Hematopoietic multipotent progenitor cell (in vitro differentiated cells): ENCODE measurements around the gene TELO2. TPM values are rescaled to one million over a fixed set of nuclear protein-coding genes. Genes with fewer than 3 reads are reported as not detected.
"Not testable (repeated sequence)": the region's sequence is repeated elsewhere in the genome, so short reads cannot be mapped to it uniquely, and the experiment has no call there.

ENCODE experiments used
- DNase-seq, 3 donors: peaks; one replicate each; pipeline ENCODE4 v3.0.0-alpha.2; 2011 to 2015; ENCODE audit warnings: low read depth in 2 of 3, low spot score in 2 of 3
- total RNA-seq: library from RNA; depleted of rRNA; stranded (reverse); fragments of >200 nt; gene quantifications from one replicate; pipeline ENCODE4 v1.2.3, GENCODE V29; 2012

TELO2 gene
- total RNA-seq, 1 donor = 33.7 TPM

DNA sequence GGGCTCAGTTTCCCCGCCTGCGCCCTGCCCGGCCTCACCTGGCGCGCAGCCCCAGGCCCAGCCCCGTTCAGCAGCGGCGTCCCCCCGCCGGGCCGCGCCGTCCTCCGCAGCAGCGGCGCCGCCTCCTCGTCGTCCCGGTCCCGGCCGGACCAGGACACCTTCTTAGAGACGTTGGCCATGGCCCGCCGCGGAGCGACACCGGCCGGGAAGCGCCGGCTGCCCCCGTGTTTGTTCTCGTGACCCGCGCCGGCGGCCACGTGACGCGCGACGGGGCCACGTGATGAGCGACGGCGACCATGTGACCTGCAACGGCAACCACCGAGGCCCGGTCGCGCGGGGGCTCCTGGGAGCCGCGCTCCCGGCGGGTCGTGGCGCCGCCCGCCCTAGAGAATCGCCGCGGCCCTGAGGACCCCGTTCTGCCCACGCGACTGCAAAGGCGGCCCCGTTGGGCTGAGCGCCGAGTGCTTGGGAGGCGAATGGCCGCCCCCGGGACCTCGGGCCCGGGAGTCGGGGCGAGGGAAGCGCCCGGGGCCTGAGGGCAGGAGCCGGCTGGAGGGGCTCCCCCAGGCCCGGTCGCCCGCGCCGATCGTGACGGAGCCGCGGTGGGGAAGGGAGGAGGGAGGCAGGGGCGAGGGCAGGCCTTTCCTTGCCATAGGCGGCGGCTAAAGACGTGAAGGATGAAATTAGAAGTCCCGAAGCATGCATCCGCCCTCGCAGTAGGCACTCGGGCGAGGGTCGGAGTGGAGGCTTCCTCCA, 18.2 kb upstream of the TELO2 start, which contains the start of gene CLCN7:
Gene CLCN7 (minus strand): TSS at position 233 of the 756 bp plus-strand sequence. CDS start 54 bp downstream, at position 179.
- peak; percentile 71 to 90 (median 83) for DNase-seq

DNA sequence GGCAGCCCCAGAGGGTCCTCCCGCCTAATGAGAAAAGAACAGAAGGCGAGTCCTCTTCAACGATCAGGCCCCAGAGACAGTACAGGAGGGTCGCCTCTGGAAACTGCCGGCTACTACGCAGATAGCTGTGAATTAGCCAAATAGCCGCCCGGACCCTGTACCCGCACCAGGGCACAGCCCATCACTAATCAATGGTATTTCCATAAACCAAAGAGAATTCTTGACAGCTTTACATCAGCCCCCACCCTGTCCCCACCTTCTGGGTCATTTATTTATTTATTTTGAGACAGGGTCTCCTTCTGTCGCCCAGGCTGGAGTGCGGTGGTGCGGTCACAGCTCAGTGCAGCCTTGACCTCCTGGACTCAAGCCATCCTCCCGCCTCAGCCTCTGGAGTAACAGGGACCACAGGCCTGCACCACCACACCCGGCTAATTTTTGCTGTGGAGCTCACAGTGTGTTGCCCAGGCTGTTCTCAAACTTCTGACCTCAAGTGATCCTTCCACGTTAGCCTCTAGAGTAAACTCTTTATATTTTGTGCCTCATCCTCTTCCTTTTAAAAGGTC, 17.5 kb upstream of the TELO2 start:
- no peak for DNase-seq

DNA sequence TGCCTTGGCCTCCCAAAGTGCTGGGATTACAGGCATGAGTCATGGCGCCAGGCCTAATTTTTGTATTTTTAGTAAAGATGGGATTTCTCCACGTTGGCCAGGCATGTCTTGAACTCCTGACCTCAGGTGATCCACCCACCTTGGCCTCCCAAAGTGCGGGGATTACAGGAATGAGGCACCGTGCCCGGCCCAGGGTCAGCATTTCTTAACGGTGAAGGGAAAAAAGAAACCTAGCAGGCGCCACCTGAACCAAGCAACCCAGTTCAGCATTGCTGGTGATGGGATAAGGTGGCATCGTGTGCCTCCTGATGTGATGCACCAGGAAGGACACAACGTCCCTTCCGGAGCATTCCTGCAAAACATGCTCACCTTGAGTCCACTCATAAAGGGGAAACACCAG, 16.1 kb upstream of the TELO2 start:
- no peak for DNase-seq

DNA sequence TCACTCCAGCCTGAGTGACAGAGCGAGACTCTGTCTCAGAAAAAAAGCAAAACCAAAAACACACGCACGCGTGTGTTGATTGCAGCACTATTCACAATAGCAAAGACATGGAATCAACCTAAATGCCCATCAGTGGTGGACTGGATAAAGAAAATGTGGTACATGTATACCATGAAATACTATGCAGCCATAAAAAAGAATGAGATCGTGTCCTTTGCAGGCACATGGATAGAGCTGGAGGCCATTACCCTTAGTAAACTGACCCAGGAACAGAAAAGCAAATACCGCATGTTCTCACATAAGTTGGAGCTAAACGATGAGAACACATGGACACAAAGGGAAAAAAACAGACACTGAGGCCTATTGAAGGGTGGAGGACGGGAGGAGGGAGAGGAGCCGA, 14.2 kb upstream of the TELO2 start:
- not testable (repeated sequence) for DNase-seq

DNA sequence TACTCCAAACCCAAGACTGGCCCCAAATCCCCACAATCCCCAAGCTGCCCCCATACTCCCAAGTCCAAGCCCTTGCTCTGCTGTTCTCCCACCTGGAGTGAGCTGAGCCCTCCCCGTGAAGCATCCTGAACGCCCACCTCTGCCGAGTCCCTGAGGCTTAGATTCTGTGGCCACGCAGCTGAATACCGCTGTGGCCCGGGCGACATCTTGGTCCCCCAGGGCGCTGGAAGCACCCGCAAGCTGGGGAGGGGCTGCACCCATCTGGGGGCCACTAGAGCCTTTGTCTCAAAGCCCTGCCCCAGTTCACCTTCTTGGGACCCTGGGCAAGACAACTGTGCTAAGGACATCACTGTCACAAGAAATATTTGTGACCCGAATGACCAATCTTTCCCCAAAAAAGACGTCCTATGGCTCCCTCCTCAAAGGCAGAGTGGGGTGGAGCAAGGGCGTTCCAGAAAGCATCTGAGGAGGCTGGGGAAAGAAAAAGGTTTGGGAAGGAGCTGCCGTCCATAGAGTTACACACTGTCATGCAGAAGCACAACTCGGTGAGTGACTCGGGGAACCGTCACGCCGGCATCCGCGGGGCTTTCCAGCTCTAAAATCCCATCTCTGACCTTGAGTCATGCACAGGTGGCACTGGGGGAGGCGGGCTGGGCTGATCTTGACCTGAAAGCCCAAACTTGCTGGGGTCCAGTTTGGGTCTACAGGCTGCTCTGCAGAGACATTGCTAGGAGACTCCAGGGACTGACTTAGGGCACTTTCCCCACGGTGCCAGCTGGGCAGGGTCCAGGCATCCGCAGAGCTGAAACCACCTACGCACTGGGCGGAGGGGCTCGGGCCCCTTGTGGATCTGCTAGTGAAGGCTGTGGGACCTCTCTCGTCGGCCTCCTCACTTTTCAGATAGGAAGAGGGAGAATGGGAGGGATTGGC, 11.0 kb upstream of the TELO2 start:
- no peak for DNase-seq

DNA sequence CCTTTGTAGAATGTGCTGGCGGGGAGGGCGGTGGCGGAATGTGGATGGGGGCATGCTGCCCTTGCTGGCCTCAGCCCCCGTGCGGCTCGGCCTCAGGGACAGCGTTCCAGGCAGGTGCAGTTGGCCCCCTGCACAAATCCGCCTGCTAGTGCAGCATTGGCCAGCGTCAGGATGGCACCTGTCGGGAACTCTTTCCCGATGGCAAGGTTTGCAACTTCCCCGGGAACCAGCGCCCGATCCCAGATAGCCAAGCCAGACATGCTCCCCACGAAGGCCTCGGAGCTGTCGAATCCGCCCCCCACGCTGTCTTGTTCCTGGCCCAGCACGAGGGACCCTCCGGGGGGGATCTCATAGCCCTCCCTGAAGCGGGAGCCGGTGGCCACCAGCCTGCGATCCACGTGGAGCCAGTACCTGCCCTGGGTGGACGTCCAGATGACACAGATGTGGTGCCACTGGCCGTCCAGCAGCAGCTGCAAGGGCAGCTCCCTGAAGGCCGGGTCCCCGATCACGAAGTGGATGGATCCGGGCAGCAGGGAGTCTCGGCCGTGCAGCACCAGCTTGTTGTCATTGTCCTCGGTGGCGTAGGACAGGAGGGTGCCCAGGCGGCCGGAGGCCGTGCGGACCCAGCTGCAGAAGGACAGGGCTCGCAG, 7.2 kb upstream of the TELO2 start:
- no peak for DNase-seq

DNA sequence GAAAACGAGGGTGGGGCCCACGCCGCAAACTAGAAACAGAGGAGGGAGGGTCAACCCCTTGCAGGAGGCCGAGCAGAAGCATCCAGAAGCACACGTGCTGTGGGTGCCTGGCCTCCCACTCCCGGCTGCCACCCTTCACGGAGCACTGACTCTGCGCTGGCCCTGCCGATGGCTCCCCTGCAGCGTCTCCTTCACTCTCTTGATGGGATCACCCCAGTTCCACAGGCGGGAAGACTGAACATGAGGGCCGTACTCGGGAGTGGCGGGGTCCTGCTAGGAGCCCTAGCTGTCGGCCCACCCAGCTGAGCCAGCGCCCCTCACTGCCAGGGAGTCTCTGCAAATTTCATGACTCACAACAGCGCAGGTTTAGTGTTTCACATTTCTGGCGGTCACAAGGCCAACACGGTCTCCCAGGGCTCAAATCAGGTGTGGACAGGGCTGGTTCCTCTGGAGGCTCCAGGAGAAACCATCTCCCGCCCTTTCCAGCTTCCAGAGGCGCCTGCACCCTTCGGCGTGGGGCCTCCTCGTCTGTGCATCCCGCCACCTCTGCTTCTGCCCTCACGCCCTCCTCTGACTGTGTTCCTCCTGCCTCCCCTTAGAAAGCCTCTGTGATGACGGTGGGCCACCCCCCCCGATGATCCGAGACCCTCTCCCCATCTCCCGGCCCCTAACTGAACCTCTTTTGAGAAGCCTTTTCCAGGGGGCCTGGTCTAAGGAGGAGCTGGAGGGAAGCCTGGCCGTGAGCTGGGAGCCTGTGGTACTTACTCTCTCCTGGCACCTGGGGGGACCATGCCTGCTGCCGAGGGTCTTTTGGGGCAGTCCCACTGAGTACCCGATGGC, 6.4 kb upstream of the TELO2 start:
- no peak for DNase-seq

DNA sequence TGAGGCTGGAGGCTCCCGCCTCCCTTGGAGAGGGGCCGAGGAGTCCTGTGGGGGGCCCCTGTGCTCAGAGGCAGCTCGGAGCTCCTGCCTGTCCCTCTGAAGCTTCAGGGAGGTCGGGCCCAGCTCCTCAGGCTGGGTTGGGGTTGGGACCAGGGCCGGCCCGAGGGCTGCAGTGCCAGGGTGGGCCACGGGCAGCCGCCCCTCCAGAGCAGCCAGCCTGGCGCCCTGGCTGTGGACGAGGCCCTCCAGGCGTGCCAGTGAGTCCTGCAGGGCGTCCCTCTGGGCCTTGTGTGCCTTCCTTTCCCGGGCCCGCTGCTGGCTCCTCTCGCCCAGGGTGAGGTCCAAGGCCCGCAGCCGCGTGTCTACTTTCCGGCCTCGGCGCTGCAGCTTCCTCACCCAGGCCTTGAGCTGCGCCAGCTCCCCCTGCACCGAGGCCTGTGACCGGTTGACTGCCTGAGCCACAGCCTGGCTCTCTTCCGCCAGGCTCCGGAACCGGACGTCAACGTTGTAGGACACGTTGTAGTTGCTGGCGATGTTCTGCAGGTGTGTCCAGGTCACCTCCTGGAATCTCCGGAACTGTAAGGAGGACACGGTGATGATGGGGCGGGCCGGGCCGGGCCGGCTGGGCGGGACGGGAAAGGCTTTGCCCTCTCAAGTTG, 5.6 kb upstream of the TELO2 start:
- no peak for DNase-seq

DNA sequence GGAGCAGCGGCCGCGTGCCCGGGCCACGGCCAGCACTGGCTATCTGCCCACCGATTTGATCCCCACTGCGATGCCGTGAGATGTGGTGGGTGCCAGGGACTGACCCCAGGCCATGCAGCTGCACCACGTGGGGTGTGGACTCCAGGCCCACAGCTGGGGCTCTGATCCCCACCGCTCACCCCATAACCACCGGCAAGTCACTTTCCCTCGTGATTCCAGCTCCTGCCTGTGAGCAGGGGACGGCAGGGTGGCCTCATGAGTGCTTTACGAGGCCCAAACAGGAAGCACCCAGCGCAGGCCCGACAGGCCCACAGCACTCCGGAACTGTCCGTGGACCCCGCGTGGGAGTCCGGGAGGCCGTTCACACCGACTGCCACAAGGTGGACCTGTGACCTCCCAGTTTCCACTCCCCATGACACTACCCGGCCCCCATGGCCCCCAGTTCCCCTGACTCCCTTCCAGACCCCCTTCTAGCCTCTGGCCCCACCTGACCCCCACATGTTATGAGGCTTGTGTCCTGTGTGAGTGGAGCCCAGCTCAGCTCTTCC, 5.0 kb upstream of the TELO2 start:
- DNase-seq = no peak

DNA sequence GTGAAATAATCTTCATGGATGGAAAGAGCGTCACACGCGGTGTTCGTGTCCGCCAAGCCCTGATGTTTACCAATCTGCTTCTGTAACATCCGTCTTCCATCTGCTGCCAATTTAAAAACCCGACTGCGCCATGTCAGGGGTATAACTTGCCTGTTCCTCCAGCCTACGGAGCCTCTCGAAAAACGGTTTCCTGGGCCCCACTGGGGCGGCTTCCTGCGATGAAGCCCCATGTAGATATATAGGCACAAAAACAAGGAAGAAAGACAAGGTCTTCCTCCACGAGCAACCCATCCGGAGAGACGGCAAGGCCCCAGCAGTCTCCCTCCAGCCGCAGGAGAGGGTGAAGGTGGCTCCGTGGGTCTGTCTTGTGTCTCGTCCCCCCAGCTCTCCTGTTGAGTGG, 4.5 kb upstream of the TELO2 start, which contains the start of gene PTX4:
Gene PTX4 (minus strand): TSS at position 326 of the 400 bp plus-strand sequence. CDS start 35 bp downstream, at position 291.
- no peak for DNase-seq

DNA sequence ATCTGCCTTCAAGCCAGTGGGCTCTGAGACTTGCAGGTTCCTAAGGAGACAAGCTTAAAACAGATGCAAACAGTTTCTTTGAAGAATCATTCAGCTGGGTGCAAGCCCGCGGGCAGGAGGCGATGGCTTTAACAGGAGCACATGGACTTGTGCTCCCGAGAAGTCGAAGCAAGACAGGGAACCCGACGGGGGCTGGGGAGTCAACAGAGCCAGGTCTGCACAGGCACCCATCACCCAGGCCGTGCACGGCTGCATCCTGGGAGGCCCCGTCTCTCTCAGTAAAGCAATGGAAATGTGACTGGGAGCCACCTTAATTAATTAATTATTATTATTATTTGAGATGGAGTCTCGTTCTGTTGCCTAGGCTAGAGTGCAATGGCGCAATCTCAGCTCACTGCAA, 4.1 kb upstream of the TELO2 start:
- DNase-seq = no peak

DNA sequence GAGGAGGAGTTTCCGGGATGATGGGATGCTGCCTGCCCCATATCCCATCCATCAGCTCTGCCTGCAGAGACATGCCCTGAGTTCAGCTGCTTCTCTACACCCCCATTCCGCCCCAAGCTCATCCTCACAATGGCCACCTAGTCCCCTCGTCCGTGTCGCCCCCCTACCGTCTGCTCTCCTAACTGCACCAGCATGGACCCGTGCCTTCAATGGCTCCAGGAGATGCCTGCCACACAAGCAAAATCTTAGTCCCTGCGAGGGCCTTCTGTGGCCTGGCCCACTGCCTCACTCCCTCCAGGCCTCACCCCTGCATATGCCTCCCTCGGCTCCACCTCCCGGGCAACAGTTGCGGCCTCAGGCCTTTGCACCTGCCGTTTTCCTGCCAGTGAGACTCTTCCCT, 1.8 kb upstream of the TELO2 start:
- DNase-seq = no peak

DNA sequence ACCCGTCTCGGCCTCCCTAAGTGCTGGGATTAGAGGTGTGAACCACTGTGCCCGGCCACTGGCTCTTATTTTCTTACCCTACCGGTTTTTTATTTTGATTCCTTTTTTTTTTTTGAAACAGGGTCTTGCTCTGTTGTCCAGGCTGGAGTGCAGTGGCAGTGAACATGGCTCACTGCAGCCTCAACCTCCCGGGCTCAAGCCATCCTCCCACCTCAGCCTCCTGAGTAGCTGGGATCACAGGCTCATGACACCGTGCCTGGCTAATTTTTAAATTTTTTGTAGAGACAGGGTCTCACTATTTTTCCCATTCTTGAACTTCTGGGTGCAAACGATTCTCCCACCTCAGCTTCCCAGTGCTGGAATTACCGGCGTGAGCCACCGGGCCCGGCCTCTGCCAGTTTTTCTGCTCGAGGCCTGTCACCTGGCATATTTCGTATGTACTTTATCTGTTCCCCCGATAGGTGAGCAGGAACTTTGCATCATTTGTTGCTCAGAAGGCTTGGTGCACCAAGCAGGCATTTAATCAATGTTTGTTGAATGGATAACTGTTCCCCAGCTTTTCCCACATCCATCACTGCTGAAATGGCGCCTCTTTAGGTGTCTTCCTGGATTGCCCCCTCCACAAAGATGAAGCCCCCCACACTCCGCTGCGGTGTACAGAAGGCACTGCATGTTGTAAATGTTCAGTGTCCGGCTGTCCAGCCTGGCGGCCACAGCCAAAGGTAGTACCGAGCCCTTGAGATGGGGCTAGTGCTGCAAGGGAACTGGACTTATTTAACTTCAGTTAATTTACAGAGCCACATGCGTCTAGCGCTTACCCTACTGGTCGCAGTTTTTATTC, 858 bp upstream of the TELO2 start:
- DNase-seq = no peak

DNA sequence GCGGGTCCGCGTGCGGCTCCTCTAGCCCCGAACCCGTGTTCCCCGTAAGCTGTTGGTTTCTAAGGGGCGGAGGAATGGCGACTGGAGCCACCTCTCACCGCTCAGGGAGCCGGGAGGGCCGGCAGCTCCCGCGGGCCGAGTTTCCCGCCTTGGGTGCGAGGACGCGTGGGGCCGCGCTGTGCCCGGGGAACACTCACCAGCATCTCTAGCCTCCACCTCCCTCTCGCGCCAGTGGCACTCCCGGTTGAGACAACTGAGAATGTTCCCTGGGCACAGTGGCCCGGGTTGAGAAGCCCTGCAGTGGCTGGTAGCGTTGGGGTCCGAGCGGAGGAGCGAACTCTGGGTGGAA, 560 bp downstream of the TELO2 start:
- DNase-seq = peak in 1 of 3 donors; percentile 26

DNA sequence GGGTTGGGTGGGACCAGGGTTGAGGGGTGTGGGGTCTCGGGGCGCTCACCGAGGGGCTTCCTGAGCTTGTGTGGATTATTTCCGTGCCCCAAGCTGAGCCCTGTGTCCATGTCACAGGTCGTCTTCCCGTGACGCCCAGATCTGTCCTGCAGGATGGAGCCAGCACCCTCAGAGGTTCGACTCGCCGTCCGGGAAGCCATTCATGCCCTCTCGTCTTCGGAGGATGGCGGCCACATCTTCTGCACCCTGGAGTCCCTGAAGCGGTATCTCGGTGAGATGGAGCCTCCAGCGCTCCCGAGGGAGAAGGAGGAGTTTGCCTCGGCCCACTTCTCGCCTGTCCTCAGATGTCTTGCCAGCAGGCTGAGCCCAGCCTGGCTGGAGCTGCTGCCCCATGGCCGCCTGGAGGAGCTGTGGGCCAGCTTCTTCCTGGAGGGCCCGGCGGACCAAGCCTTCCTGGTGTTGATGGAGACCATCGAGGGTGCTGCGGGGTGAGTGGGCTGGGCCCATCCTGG, 1.0 kb downstream of the TELO2 start:
- DNase-seq = no peak

DNA sequence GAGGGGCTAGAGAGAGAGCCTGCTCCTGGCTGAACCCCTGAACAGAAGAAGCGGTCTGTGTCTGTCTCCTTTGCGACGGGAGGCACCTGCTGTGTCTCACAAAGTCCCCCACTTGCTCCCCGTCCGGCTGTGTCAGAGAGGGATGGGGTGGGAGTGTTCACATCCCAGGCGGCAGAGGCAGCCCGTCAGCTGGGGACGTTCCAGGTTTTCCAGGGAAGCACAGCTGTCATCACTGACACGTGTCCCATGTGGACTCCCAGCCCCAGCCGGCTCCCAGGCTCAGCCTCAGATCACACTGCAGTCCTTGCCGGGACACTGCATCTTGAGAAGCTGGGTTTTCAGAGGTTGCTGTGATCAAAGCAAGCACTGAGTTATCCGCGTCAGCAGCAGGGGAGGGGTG, 1.6 kb downstream of the TELO2 start:
- DNase-seq = no peak

DNA sequence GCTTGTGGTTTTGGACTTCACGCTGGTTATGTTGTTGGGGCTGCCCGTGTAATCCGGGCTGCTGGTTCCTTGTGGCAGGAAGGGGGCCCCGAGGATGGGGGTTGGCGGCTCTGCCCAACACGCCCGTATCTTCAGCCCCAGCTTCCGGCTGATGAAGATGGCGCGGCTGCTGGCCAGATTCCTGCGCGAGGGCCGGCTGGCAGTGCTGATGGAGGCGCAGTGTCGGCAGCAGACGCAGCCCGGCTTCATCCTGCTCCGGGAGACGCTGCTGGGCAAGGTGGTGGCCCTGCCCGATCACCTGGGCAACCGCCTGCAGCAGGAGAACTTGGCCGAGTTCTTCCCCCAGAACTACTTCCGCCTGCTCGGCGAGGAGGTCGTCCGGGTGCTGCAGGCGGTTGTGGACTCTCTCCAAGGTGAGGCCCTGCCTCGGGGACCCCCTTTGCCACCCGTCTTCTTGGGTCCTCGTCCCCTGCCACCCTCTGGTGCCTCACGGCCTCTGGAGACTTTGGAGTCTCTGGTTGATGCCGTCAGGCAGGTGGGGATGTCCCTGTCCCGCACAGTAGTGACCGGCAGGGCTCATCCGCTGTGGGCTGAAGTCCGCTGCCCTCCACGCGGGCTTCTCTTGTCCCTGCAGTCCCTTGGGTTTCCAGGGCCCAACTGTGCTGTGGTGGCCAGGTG, 2.2 kb downstream of the TELO2 start:
- no peak for DNase-seq

DNA sequence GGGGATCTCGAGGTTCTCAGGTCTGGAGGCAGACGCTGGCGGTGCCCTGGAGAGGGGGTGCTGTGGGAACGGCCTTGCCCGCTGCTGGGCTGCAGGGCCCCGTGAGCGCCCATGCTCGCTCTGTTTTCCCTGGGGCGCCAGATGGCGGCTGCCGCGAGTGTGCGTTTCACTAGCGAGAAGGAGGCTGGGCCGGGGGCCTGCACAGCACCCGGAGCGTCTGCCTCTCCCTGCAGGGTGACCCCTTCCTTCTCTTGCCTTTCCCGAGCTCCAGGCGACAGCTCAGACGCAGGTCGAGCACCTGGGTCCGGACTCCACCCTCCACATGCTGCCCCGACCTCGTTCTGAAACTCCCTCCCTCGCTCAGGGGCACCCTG, 2.7 kb downstream of the TELO2 start:
- DNase-seq = no peak
